Choroid plexus epithelial cell (primary cell): Measurements from ENCODE around the gene MRPL20.

Source experiments
- DNase-seq: peaks from one replicate; pipeline ENCODE4 v3.0.0-alpha.2; 2010; ENCODE audit warnings: low read depth
- H3K4me3 ChIP-seq: 2 replicates; pipeline ENCODE4 v1.5.1; 2011; ENCODE audit warnings: low read depth, mild to moderate bottlenecking, control low read depth, low read length, moderate library complexity
- CTCF ChIP-seq: conservative IDR thresholded peaks from 2 replicates; pipeline ENCODE4 v1.5.1; 2011; ENCODE audit warnings: low read depth, mild to moderate bottlenecking, control low read depth, inconsistent platforms, low read length, moderate library complexity

Gene MRPL20

GRCh38 chr1:1364266-1364665 is 42.8 kb downstream of the MRPL20 start:
- no peak overlapping the region for H3K4me3 ChIP-seq
- no peak for TF ChIP-seq CTCF
- no peak for DNase-seq

GRCh38 chr1:1361982-1362423 is 45.1 kb downstream of the MRPL20 start:
- TF ChIP-seq CTCF: peak; percentile 55
- peak overlapping the region; percentile 25 for H3K4me3 ChIP-seq
- DNase-seq: peak; percentile 92

GRCh38 chr1:1361233-1361981 is 45.7 kb downstream of the MRPL20 start:
- DNase-seq: peak; percentile 43
- H3K4me3 ChIP-seq: peak overlapping the region; percentile 25
- no peak for TF ChIP-seq CTCF

- DNase-seq: peak; percentile 86
- no peak overlapping the region for H3K4me3 ChIP-seq
- TF ChIP-seq CTCF: no peak
These were observed 46.5 kb downstream of the MRPL20 start for GRCh38 chr1:1360506-1361169.

- DNase-seq: peak; percentile 39
- TF ChIP-seq CTCF: no peak
- H3K4me3 ChIP-seq: no peak overlapping the region
These were observed 47.2 kb downstream of the MRPL20 start for GRCh38 chr1:1359664-1360468.

- H3K4me3 ChIP-seq: peak overlapping the region; percentile 62
- DNase-seq: peak; percentile 83
These were observed 47.8 kb downstream of the MRPL20 start for GRCh38 chr1:1359308-1359663.

More at GRCh38 chr1:1359308-1359663, 47.8 kb downstream of the MRPL20 start:
- TF ChIP-seq CTCF: no peak
